H9 (cell line): Measurements from ENCODE around the gene DUOXA1. TPM values are rescaled to one million over a fixed set of nuclear protein-coding genes. Genes with fewer than 3 reads are reported as not detected.
"Not testable (repeated sequence)": the region's sequence is repeated elsewhere in the genome, so short reads cannot be mapped to it uniquely, and the experiment has no call there.

Source experiments
- DNase-seq: peaks from one replicate; pipeline ENCODE4 v3.0.0-alpha.2; 2017
- H2AFZ ChIP-seq: one replicate; pipeline ENCODE4 v1.6.1; 2013; ENCODE audit warnings: mild to moderate bottlenecking, low read length, control low read depth, moderate library complexity
- H2AK5ac ChIP-seq: 2 replicates; pipeline ENCODE4 v1.6.1; 2013; ENCODE audit warnings: low read length, control low read depth, mixed read lengths; ENCODE audit not compliant: insufficient read length
- H2BK120ac ChIP-seq: one replicate; pipeline ENCODE4 v1.6.1; 2013; ENCODE audit warnings: low read depth, mild to moderate bottlenecking, low read length, control low read depth, inconsistent platforms; ENCODE audit not compliant: poor library complexity, severe bottlenecking
- H2BK12ac ChIP-seq: 2 replicates; pipeline ENCODE4 v1.6.1; 2013; ENCODE audit warnings: low read length, control low read depth, mixed read lengths, low read depth; ENCODE audit not compliant: insufficient read length
- H2BK15ac ChIP-seq: 2 replicates; pipeline ENCODE4 v1.6.1; 2013; ENCODE audit warnings: low read depth, low read length, control low read depth
- H2BK20ac ChIP-seq: one replicate; pipeline ENCODE4 v1.6.1; 2013; ENCODE audit warnings: low read depth, mild to moderate bottlenecking, low read length, control low read depth, inconsistent platforms; ENCODE audit not compliant: poor library complexity, severe bottlenecking
- H2BK5ac ChIP-seq: 2 replicates; pipeline ENCODE4 v1.6.1; 2013; ENCODE audit warnings: low read length, control low read depth, mixed read lengths; ENCODE audit not compliant: insufficient read length
- H3K14ac ChIP-seq: 2 replicates; pipeline ENCODE4 v1.6.1; 2013; ENCODE audit warnings: low read length, control low read depth; ENCODE audit not compliant: insufficient read depth
- H3K18ac ChIP-seq: 2 replicates; pipeline ENCODE4 v1.6.1; 2013; ENCODE audit warnings: low read depth, mild to moderate bottlenecking, mixed read lengths, low read length, control low read depth; ENCODE audit not compliant: insufficient read length
- H3K23ac ChIP-seq: 2 replicates; pipeline ENCODE4 v1.6.1; 2013; ENCODE audit warnings: low read length, control low read depth, mixed read lengths, low read depth; ENCODE audit not compliant: insufficient read length
- H3K23me2 ChIP-seq: 2 replicates; pipeline ENCODE4 v1.6.1; 2013; ENCODE audit warnings: low read depth, mild to moderate bottlenecking, mixed read lengths, low read length, control low read depth; ENCODE audit not compliant: insufficient read length, poor library complexity, severe bottlenecking
- H3K27ac ChIP-seq: 2 replicates; pipeline ENCODE4 v1.5.1; 2013; ENCODE audit warnings: low read length, control low read depth, mixed read lengths, low read depth; ENCODE audit not compliant: insufficient read length
- H3K27me3 ChIP-seq: 2 replicates; pipeline ENCODE4 v1.6.1; 2013; ENCODE audit warnings: low read length, control low read depth, inconsistent platforms; ENCODE audit not compliant: insufficient read depth
- H3K4ac ChIP-seq: 2 replicates; pipeline ENCODE4 v1.6.1; 2013; ENCODE audit warnings: low read depth, mild to moderate bottlenecking, control low read depth, inconsistent platforms, low read length, moderate library complexity
- H3K4me1 ChIP-seq: 2 replicates; pipeline ENCODE4 v1.6.1; 2013; ENCODE audit warnings: low read length, control low read depth, inconsistent platforms; ENCODE audit not compliant: insufficient read depth
- H3K4me2 ChIP-seq: 2 replicates; pipeline ENCODE4 v1.6.1; 2013; ENCODE audit warnings: low read length, control low read depth, mixed read lengths; ENCODE audit not compliant: insufficient read length, insufficient read depth
- H3K56ac ChIP-seq: 2 replicates; pipeline ENCODE4 v1.6.1; 2013; ENCODE audit warnings: low read depth, mild to moderate bottlenecking, mixed read lengths, low read length, control low read depth; ENCODE audit not compliant: insufficient read length
- H3K79me1 ChIP-seq: 2 replicates; pipeline ENCODE4 v1.6.1; 2013; ENCODE audit warnings: low read depth, mild to moderate bottlenecking, moderate library complexity, low read length, control low read depth, inconsistent platforms; ENCODE audit not compliant: insufficient read depth, poor library complexity, severe bottlenecking
- H3K79me2 ChIP-seq: 2 replicates; pipeline ENCODE4 v1.6.1; 2013; ENCODE audit warnings: low read length, control low read depth, inconsistent platforms; ENCODE audit not compliant: insufficient read depth
- H3K9ac ChIP-seq: 2 replicates; pipeline ENCODE4 v1.6.1; 2013; ENCODE audit warnings: low read length, control low read depth, mixed read lengths; ENCODE audit not compliant: insufficient read length; ENCODE audit errors: extremely low read depth
- H3K9me3 ChIP-seq: one replicate; pipeline ENCODE4 v1.6.1; 2013; ENCODE audit warnings: low read depth, low read length, inconsistent platforms; ENCODE audit not compliant: control insufficient read depth
- H3T11ph ChIP-seq: one replicate; pipeline ENCODE4 v1.6.1; 2013; ENCODE audit warnings: mild to moderate bottlenecking, low read length, control low read depth, inconsistent platforms
- H4K20me1 ChIP-seq: one replicate; pipeline ENCODE4 v1.6.1; 2013; ENCODE audit not compliant: control insufficient read depth, insufficient read length, insufficient read depth
- H4K5ac ChIP-seq: 2 replicates; pipeline ENCODE4 v1.6.1; 2013; ENCODE audit warnings: low read depth, mild to moderate bottlenecking, mixed read lengths, low read length, control low read depth; ENCODE audit not compliant: insufficient read length
- H4K8ac ChIP-seq: replicated peaks from 2 replicates; pipeline ENCODE4 v1.6.1; 2013; ENCODE audit warnings: low read length, control low read depth, mixed read lengths, low read depth; ENCODE audit not compliant: insufficient read length
- H4K91ac ChIP-seq: 2 replicates; pipeline ENCODE4 v1.6.1; 2013; ENCODE audit warnings: low read depth, mild to moderate bottlenecking, moderate library complexity, mixed read lengths, low read length, control low read depth; ENCODE audit not compliant: insufficient read length
- H3K27ac Mint-ChIP-seq, 3 experiments: 2 replicates in 2 of 3; 3 replicates in 1 of 3; pipeline ENCODE4 v1.8.0; 2020 to 2021; ENCODE audit warnings: mixed read lengths in 3 of 3, mild to moderate bottlenecking in 1 of 3, moderate library complexity in 1 of 3
- H3K27me3 Mint-ChIP-seq: 2 replicates; pipeline ENCODE4 v1.8.0; 2021; ENCODE audit warnings: low read depth, mild to moderate bottlenecking, moderate library complexity, mixed read lengths
- H3K36me3 Mint-ChIP-seq, 3 experiments: 2 replicates in 2 of 3; 3 replicates in 1 of 3; pipeline ENCODE4 v1.8.0; 2020 to 2021; ENCODE audit warnings: low read depth in 3 of 3, mixed read lengths in 3 of 3; ENCODE audit not compliant: insufficient read depth in 1 of 3
- H3K4me1 Mint-ChIP-seq, 2 experiments: 2 replicates each; pipeline ENCODE4 v1.8.0; 2020; ENCODE audit warnings: mixed read lengths in 2 of 2
- H3K4me3 Mint-ChIP-seq, 2 experiments: 2 replicates in 1 of 2; 3 replicates in 1 of 2; pipeline ENCODE4 v1.8.0; 2020 to 2021; ENCODE audit warnings: mild to moderate bottlenecking in 2 of 2, mixed read lengths in 2 of 2, moderate library complexity in 1 of 2
- H3K9me3 Mint-ChIP-seq, 2 experiments: 2 replicates in 1 of 2; 3 replicates in 1 of 2; pipeline ENCODE4 v1.8.0; 2020; ENCODE audit warnings: mild to moderate bottlenecking in 2 of 2, mixed read lengths in 2 of 2, moderate library complexity in 1 of 2
- WGBS: extraction: QIAGEN DNeasy Blood & Tissue Kit; methylation state at CpG from one replicate; pipeline ENCODE4 v1.1.7; 2013; ENCODE audit warnings: missing lambda C conversion rate, low lambda C conversion rate, mixed read lengths; ENCODE audit not compliant: insufficient read length; ENCODE audit errors: extremely low coverage; 5-methylcytosine and 5-hydroxymethylcytosine counted together
- total RNA-seq: library from RNA; stranded (reverse); gene quantifications from 2 replicates; pipeline ENCODE4 v1.2.1, GENCODE V29; 2021

DUOXA1 gene
- total RNA-seq, 1 experiment from 2014 or later, result 1.2 TPM

GRCh38 chr15:45069942-45070360 lies 59.7 kb downstream of the DUOXA1 start:
- DNase-seq, result not testable (repeated sequence)
- H3K36me3 Mint-ChIP-seq, result peaks cover 15 to 32% (median 25%) of the 10 kb centered on the region in 3 experiments; a peak in 6 of 7 replicates

More at GRCh38 chr15:45069942-45070360, 59.7 kb downstream of the DUOXA1 start:
- H2BK15ac ChIP-seq, H3K9me3 ChIP-seq, H3K79me2 ChIP-seq, H2AFZ ChIP-seq, H3K4me3 Mint-ChIP-seq, H3K23ac ChIP-seq, H3K79me1 ChIP-seq, H4K20me1 ChIP-seq, H2AK5ac ChIP-seq, H3K14ac ChIP-seq, H3T11ph ChIP-seq, H4K5ac ChIP-seq, H3K23me2 ChIP-seq, H2BK120ac ChIP-seq, H3K4me1 ChIP-seq, H3K27me3 ChIP-seq, H3K9me3 Mint-ChIP-seq, H3K56ac ChIP-seq, H2BK20ac ChIP-seq, H3K4ac ChIP-seq, H2BK12ac ChIP-seq, H4K91ac ChIP-seq, H3K4me1 Mint-ChIP-seq, H3K27ac Mint-ChIP-seq, H3K27ac ChIP-seq, H3K9ac ChIP-seq, H3K27me3 Mint-ChIP-seq, H2BK5ac ChIP-seq, H3K18ac ChIP-seq, H4K8ac ChIP-seq, H3K4me2 ChIP-seq: not testable (repeated sequence)
- WGBS, result no CpG with 5 or more reads among the region's 6 CpGs

Other genes with a start within 250 kb of the DUOXA1 start
- gene TERB2, start 173.2 kb downstream of the DUOXA1 start, total RNA-seq, result not detected in 2 replicates
- gene SORD, start 106.7 kb downstream of the DUOXA1 start, total RNA-seq, result 35.2 and 37.9 TPM in 2 replicates
- gene DUOX2, start 15.7 kb downstream of the DUOXA1 start, total RNA-seq, result 0.29 and 0.42 TPM in 2 replicates
- gene DUOXA2, start 15.6 kb downstream of the DUOXA1 start, total RNA-seq, result not detected in 2 replicates
- 2.3 and 2.6 TPM in 2 replicates for gene DUOX1, start 115 bp upstream of the DUOXA1 start, total RNA-seq
- gene SHF, start 58.1 kb upstream of the DUOXA1 start, total RNA-seq, result 21.7 and 22.3 TPM in 2 replicates
- gene SLC28A2, start 122.4 kb upstream of the DUOXA1 start, total RNA-seq, result not detected in 2 replicates
- 9.0 and 10.7 TPM in 2 replicates for gene GATM, start 248.7 kb upstream of the DUOXA1 start, total RNA-seq